SKM-1 treated with dmso at 0.1 percent for 144 hours (cell line): ENCODE results near the gene SALL2.
A peak's percentile ranks its signal among the peaks of the same experiment; 100 is the strongest.

Experiments
- DNase-seq: peaks from one replicate; lab custom pipeline; 2025; ENCODE audit not compliant: unreplicated experiment; lab: John Stamatoyannopoulos, UW

The SALL2 gene

DNA sequence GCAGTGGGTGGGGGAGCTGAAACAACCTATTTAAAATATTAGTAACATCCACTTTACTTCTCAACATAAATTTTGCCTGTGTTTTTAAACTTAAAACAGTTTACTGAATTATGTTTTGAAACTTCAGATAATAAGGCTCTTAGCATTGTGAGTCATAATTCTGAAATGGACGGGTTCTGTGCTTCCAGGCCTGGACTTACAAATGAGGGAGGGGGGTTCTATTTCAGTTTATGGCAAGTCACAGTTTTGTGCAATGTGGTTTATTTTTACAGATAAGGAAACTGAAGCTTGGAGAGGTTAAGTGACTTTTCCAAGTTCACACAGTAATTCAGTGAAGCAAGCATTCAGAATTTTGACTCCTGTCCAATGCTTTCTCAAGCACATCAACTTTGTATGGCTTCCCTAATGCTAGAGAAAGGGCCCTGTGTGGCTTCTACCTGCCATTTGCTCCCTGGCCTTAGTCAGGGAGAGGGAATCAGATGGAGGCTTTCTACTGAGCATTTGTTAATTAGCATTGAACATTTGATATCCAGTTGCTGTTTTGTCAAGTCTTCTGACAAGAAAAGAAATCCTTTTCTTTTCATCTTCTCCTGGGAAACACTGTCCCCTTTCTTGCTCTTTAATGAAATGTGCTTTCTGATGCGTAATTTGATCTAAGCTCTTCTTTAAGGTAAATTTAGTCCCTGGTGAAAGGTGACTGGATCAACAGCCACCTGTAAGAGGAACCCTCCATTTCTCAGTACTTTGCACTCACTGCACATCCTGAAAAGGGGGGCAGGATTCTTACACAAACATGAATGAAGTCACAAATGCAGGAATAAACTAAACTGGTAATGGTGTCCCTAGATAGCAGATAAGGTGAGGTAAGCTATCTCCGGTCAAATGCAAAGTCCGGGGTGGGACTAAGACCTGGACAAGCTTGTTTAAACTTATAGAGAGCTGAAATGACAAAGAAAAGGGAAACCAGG lies 2.5 kb upstream of the SALL2 start:
- no peak for DNase-seq

- DNase-seq = no peak
Observed at GRCh38 chr14:21527318-21527679, 1.2 kb upstream of the SALL2 start.

DNA sequence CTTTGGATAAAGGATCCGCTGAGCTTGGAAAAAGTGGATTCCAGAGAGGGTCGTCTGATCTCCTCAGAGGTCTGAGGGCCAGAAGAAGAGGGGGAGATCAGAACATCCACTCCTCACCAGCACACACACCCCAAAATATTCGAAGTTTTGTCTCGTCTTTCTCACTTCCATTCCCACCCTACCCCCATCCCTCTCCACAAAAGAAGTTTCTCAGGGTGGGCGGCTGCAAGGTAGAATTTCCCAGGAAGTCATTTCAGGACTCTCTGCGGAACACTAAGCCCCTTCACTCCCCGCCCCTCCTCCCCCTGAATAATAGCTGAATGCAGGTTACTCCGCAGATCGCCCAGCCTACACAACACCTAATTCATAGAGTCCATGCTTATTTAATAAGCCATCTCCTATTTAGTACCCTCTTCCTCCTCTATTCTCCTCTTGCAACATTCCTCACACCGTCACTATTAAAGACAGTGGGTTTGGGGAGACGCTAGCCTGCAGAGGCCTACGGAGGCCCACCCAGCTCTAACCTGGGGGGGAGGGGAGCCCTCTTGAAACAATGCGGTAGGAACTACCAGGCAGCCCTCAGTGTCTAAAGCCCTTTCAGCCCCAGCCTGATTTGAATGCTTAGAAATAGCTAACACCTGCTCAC lies 649 bp upstream of the SALL2 start:
- DNase-seq = no peak

GRCh38 chr14:21525571-21525961 lies 580 bp downstream of the SALL2 start:
- DNase-seq = no peak

GRCh38 chr14:21524575-21525490 lies 1.3 kb downstream of the SALL2 start:
- DNase-seq = no peak

GRCh38 chr14:21523203-21523602 lies 2.9 kb downstream of the SALL2 start:
- DNase-seq = no peak

GRCh38 chr14:21521501-21521900 lies 4.6 kb downstream of the SALL2 start:
- no peak for DNase-seq

GRCh38 chr14:21520767-21521166 lies 5.4 kb downstream of the SALL2 start:
- no peak for DNase-seq

DNA sequence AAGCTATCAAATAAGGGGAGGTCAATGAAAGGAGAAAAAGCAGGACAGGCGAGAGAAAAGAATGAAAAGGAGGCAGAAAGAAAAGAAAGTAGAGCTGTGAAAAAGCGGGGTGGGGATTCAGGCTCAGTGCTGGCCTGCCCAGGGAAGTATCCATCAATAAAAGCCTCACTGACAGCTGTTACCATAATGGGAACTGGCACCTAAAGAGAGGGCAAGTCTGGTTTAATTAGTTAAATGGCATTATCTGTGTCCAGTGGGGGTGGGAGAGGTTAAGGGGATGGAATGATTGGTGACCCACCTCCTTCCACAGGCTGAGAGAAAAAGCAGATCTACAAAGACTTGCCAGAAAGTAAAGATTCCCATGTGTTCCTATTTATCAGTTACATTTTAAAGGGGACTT lies 7.4 kb downstream of the SALL2 start:
- DNase-seq = no peak

DNA sequence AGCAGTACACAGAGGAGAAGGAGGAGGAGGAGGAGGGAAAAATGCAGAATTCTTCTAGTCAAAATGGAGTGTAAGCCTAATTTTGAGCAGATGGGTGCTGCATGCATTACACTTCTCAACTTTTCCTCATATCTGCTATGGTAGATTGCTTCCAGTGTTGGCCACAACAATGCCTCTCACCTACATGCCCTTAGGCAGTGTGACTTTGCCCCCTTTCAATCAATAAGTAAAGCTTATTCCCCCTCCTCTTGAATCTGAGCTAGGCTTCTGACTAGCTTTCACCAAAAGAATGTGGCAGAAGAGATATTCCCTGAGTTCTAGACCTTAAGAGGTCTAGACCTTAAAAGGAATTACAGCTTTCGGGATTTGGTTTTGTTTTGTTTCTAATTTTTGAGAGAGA lies 11.8 kb downstream of the SALL2 start:
- no peak for DNase-seq

DNA sequence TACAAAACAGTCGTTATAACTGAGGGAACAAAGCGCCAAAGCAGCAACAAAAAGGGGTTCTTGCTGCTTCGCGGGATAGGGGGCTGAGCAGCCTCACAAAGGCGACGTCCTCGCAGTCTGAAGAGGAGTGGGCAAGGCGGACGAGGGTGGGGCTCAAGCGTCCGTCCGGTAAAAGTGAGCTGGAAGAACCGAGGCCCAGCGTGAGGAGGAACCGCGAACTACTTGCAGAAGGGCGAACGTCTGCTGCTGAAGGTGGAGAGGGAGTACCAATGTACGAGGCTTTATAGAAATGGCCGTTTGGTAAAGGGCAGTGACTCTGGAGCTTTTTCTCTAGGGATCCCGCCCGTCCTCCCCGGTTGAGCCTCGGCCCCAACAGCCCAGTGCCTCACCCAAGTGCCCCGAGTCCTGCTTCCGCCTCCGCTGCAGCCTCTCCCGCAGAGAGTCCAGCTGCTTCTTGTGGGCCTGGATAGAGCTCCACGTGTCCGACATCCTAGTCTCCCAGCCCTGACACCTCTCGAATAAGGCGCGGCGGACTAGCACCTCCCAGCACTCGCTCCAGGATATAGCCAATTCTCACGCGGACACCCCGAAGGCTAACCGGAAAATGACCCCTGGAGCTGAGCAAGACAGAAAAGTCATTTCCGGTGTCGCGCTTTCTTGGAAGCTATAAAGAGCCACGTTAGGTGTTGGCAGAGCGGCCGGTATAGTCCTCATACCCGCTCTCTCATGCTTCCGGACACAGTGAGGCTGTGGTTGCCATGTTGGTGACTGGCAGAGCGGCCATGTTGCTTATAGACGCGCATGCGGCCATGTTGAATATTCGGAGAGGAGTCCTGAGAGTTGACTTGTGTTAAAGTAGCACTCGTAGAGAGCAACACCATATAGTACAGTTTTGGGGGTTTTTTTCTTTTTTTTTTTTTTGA lies 15.2 kb downstream of the SALL2 start, which contains the start of gene METTL3:
Gene METTL3, minus strand, starts transcription at position 606 of the 923 bp plus-strand sequence. Its CDS starts 117 bp downstream, at position 489.
- peak; percentile 84 for DNase-seq

DNA sequence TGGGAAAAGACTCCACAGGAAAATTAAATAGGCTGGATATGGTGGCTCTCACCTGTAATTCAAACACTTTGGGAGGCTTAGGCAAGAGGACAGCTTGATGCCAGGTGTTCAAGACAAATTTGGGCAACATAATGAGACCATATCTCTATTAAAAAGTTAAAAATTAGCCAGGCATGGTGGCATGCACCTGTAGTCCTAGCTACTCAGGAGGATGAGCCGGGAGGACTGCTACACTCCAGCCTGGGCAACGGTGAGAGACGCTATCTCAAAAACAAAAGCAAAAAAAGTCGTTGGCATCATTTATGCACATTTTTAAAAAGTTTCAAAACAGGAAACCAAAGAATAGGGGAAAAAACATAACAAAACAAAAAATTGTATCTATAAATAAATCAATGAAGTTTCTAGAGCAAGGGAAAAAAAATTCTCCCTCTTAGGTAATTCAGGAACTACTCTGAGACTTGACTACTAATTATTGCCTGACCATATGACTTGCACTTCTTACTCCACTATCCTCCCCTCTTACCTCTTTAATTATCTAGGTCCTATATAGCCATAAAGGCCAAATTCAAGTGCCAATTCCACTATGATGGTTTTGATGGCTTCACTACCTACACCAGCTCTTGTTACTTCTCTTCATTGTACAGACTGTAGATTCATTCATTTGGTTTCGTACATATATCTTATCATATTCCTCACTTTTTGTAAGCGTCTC lies 16.6 kb downstream of the SALL2 start:
- DNase-seq = no peak

- no peak for DNase-seq
Observed at GRCh38 chr14:21506557-21506956, 19.6 kb downstream of the SALL2 start.

DNA sequence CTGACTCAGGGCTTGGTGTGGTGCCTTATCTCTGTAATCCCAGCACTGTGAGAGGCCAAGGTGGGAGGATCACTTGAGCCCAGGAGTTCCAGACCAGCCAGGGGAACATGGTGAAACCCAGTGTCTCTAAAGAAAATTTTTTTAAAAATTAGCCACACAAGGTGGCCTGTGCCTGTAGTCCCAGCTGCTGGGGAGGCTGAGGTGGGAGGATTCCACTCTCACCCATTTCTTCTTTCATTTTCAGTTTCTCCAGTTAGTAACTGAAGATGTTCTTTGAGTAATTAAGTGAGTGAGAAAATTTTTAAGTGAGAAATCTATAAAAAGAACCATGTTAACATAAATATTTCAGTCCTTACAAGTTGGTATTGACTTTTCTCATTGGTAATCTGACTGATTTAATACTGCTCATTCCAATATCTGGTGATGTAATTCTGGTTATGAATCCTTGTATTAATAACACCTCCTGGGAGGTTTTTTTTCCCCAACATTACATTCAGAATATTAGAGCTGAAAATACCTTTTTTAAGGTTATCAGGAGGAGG lies 21.1 kb downstream of the SALL2 start:
- DNase-seq = no peak

DNA sequence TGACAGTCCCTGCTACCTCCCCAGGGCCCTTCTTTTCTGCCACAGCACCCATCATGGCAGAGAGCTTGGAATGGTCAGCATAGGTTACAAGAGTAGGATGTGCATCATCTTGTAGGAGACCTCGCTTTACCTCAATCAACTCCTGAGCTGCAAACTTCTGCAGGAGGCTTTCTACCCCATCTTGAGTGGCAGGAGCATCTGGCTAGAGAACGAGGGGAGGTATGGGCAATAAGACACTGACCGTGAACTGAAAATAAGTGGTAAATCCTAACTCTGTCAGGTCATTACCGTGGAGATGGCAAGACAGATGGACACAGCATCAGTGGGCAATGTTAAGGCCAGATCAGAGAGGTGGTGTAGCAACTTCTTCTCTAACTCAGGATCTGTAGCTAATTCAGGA lies 22.8 kb downstream of the SALL2 start:
- no peak for DNase-seq

DNA sequence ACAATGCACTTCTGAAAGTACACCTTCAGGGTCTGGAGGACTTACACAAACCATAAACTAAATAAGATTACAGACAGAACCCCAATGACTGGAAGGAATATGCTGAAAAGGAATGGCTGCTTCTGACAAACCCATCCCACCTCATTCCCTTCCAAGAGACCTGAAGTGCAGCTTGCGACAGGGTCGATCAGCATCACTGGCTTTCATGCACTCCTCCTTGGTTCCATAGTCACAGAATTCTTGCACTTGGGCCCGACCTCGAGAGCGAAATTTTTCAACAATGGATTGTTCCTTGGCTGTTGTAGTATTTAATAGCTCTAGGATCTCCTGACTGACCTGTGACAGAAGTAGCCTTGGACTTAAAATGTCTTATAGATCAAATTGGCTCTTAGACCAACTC lies 24.6 kb downstream of the SALL2 start:
- DNase-seq = no peak

DNA sequence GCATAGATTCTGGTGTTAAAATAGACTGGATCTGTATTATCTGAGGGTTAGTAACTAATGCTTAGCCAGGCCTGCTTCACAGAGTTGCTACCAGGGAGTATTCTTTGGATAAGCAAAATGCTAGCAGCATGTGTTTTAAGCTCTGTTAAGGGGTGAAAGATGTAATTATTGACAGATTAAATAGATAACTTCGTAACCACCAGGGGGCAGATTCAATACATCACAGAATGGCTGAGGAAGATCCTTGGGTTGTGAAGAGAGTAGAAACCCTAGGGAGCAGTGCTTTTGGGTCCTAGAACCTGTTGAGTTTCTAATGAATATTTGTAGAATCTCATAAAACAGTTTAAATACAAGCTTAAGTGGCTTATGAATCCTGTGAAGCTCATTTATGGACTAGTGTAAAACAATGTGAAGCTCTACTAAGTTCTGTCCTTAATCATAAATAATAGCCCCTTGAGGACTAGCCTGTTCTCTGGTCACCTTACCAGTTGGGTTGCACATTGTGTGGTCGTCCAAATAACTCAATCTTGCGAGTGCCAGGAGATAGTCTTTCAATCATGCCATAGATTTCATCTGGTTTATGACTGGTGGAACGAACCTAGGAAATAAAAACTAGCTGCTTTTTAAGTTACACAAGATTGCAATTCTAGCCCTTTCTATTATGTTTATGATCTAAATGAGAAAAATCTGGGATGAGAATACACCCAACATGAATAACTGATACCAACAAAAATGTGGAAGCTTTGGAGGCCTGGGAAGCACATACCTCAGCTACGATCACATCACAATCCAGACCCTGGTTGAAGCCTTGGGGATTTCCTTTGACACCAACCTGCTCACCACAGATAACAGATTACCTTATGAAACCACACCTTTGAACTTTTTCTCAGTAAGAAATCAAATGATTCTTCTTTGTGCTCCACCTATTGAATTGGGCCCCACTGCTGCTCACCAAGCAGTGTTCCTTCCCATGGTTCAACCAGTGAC lies 27.3 kb downstream of the SALL2 start:
- DNase-seq = peak; percentile 10

DNA sequence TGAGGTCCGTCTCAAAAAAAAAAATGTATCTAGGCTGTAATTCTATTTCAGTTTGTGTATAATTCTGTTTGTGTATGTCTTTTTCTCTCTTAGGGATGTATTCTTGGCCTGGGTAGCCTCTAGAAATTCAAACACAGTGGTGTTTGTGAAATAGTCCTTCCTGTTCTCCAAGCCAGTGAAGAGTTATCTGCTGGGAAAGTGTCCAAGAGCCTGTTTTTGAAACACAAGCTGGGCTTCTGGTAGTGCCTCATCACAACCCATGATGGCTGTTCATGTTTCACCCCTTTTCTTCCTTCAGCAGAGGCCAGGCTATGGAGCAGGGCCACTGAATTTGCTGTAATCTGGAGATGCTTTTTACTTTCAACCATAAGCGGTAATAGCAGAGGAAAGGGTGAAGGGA lies 29.7 kb downstream of the SALL2 start:
- no peak for DNase-seq
